Measurements from ENCODE around the gene PILRA.

- TF ChIP-seq POLR2A (IDR thresholded peaks at IDR 0.05) (no peak), CTCF (IDR thresholded peaks at IDR 0.05) (no peak)
These were observed 24.5 kb upstream of the PILRA start for GRCh38 chr7:100348805-100349204.

All from uterus (tissue), 2 donors.